ENCODE results near the gene LSAMP. TPM values are rescaled to one million over a fixed set of nuclear protein-coding genes. Genes with fewer than 3 reads are reported as not detected.

LSAMP gene
- total RNA-seq, 1 donor from 2014 or later, result 30.1 TPM

- H3K27me3 Mint-ChIP-seq (ENCODE audit: low read depth), result peaks cover 13% of the 10 kb centered on the region
- DNase-seq (ENCODE audit: low spot score in 2 of 2, unreplicated experiment in 2 of 2), result no peak
- H3K4me1 Mint-ChIP-seq, result peaks cover 13% of the 10 kb centered on the region
- no peaks in the 10 kb centered on the region for H3K36me3 Mint-ChIP-seq
- TF ChIP-seq, protein P1, sequence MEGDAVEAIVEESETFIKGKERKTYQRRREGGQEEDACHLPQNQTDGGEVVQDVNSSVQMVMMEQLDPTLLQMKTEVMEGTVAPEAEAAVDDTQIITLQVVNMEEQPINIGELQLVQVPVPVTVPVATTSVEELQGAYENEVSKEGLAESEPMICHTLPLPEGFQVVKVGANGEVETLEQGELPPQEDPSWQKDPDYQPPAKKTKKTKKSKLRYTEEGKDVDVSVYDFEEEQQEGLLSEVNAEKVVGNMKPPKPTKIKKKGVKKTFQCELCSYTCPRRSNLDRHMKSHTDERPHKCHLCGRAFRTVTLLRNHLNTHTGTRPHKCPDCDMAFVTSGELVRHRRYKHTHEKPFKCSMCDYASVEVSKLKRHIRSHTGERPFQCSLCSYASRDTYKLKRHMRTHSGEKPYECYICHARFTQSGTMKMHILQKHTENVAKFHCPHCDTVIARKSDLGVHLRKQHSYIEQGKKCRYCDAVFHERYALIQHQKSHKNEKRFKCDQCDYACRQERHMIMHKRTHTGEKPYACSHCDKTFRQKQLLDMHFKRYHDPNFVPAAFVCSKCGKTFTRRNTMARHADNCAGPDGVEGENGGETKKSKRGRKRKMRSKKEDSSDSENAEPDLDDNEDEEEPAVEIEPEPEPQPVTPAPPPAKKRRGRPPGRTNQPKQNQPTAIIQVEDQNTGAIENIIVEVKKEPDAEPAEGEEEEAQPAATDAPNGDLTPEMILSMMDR (IDR thresholded peaks at IDR 0.05; ENCODE audit: unreplicated experiment), result no peak
- peaks cover 5% of the 10 kb centered on the region for H3K9me3 Mint-ChIP-seq
- no peak overlapping the region for H3K4me3 Mint-ChIP-seq
- H3K27ac Mint-ChIP-seq, result no peak overlapping the region
Measured at GRCh38 chr3:115927197-115927596, 518.1 kb downstream of the LSAMP start.

GRCh38 chr3:115922681-115923347 lies 522.5 kb downstream of the LSAMP start:
- Mint-ChIP-seq H3K4me3 (no peak overlapping the region), H3K27me3 (ENCODE audit: low read depth) (peaks cover 2% of the 10 kb centered on the region), H3K27ac (no peak overlapping the region), H3K9me3 (peaks cover 26% of the 10 kb centered on the region), H3K36me3 (peaks cover 2% of the 10 kb centered on the region), H3K4me1 (peaks cover 8% of the 10 kb centered on the region)
- no peak for DNase-seq (ENCODE audit: low spot score in 2 of 2, unreplicated experiment in 2 of 2)
- TF ChIP-seq, protein P1 (IDR thresholded peaks at IDR 0.05; ENCODE audit: unreplicated experiment), result peak; percentile 60

DNA sequence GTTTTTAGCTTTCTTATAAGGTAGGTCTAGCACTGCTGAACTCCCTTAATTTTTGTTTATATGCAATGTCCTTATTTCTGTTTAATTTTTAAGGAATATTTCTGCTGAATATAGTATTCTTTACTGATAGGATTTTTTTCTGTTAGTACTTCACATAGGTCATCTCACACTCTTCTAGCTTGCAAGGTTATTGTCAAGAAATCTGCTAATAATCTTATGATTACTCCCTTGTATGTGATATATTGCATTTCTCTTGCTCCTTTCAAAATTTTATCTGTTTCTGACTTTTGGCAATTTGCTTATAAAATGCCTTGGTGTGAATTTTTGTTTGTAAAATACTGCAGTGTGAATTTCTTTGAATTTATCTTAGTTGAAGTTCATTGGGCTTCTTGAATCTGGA lies 523.6 kb downstream of the LSAMP start:
- peaks cover 2% of the 10 kb centered on the region for H3K36me3 Mint-ChIP-seq
- H3K27me3 Mint-ChIP-seq (ENCODE audit: low read depth), result peaks cover under 1% of the 10 kb centered on the region
- H3K4me1 Mint-ChIP-seq, result no peaks in the 10 kb centered on the region
- DNase-seq (ENCODE audit: low spot score in 2 of 2, unreplicated experiment in 2 of 2), result no peak
- no peak overlapping the region for H3K27ac Mint-ChIP-seq
- no peak overlapping the region for H3K4me3 Mint-ChIP-seq
- TF ChIP-seq, protein P1 (IDR thresholded peaks at IDR 0.05; ENCODE audit: unreplicated experiment), result no peak
- H3K9me3 Mint-ChIP-seq, result peaks cover 26% of the 10 kb centered on the region

GRCh38 chr3:115918900-115919299 lies 526.4 kb downstream of the LSAMP start:
- H3K36me3 Mint-ChIP-seq, result peaks cover 2% of the 10 kb centered on the region

GRCh38 chr3:115916866-115917265 lies 528.4 kb downstream of the LSAMP start:
- H3K9me3 Mint-ChIP-seq, result peaks cover 23% of the 10 kb centered on the region
- no peak overlapping the region for H3K4me3 Mint-ChIP-seq
- TF ChIP-seq, protein P1 (IDR thresholded peaks at IDR 0.05; ENCODE audit: unreplicated experiment), result no peak
- no peak overlapping the region for H3K27ac Mint-ChIP-seq
- no peaks in the 10 kb centered on the region for H3K4me1 Mint-ChIP-seq
- H3K27me3 Mint-ChIP-seq (ENCODE audit: low read depth), result no peaks in the 10 kb centered on the region
- no peaks in the 10 kb centered on the region for H3K36me3 Mint-ChIP-seq
- DNase-seq (ENCODE audit: low spot score in 2 of 2, unreplicated experiment in 2 of 2), result no peak

More at GRCh38 chr3:115918900-115919299, 526.4 kb downstream of the LSAMP start:
- H3K27ac Mint-ChIP-seq, result no peak overlapping the region
- TF ChIP-seq, protein P1 (IDR thresholded peaks at IDR 0.05; ENCODE audit: unreplicated experiment), result no peak
- H3K9me3 Mint-ChIP-seq, result peaks cover 31% of the 10 kb centered on the region
- H3K27me3 Mint-ChIP-seq (ENCODE audit: low read depth), result no peaks in the 10 kb centered on the region
- H3K4me1 Mint-ChIP-seq, result no peaks in the 10 kb centered on the region
- DNase-seq (ENCODE audit: low spot score in 2 of 2, unreplicated experiment in 2 of 2), result no peak
- H3K4me3 Mint-ChIP-seq, result no peak overlapping the region
